Measurements from ENCODE around the gene HSBP1. TPM values are rescaled to one million over a fixed set of nuclear protein-coding genes. Genes with fewer than 3 reads are reported as not detected.

The HSBP1 gene
- total and polyA plus RNA-seq, 2 of the 8 experiments (the other 6 are each of a cell fraction or from before 2014, with no cell fraction given), result 78.4 to 219 TPM

DNA sequence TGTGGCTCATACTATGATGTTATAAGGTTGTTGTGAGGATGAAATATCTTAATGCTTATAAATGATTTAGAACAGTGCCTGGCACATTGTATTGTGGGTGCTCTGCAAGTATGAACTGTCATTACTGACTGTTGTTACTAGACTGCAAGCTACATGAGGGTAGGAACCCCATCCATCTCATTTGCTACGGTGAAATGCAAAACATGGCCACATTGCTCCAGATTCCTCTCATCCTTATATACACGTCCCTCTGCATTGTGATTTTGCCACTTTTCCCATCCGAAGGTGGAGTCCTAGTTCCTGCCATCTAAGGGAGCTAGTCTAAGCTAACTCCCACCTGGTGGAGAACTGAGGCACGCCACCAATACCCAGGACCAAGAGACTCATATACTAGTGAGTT lies 29.8 kb downstream of the HSBP1 start (continued):
- TF ChIP-seq, protein P1, sequence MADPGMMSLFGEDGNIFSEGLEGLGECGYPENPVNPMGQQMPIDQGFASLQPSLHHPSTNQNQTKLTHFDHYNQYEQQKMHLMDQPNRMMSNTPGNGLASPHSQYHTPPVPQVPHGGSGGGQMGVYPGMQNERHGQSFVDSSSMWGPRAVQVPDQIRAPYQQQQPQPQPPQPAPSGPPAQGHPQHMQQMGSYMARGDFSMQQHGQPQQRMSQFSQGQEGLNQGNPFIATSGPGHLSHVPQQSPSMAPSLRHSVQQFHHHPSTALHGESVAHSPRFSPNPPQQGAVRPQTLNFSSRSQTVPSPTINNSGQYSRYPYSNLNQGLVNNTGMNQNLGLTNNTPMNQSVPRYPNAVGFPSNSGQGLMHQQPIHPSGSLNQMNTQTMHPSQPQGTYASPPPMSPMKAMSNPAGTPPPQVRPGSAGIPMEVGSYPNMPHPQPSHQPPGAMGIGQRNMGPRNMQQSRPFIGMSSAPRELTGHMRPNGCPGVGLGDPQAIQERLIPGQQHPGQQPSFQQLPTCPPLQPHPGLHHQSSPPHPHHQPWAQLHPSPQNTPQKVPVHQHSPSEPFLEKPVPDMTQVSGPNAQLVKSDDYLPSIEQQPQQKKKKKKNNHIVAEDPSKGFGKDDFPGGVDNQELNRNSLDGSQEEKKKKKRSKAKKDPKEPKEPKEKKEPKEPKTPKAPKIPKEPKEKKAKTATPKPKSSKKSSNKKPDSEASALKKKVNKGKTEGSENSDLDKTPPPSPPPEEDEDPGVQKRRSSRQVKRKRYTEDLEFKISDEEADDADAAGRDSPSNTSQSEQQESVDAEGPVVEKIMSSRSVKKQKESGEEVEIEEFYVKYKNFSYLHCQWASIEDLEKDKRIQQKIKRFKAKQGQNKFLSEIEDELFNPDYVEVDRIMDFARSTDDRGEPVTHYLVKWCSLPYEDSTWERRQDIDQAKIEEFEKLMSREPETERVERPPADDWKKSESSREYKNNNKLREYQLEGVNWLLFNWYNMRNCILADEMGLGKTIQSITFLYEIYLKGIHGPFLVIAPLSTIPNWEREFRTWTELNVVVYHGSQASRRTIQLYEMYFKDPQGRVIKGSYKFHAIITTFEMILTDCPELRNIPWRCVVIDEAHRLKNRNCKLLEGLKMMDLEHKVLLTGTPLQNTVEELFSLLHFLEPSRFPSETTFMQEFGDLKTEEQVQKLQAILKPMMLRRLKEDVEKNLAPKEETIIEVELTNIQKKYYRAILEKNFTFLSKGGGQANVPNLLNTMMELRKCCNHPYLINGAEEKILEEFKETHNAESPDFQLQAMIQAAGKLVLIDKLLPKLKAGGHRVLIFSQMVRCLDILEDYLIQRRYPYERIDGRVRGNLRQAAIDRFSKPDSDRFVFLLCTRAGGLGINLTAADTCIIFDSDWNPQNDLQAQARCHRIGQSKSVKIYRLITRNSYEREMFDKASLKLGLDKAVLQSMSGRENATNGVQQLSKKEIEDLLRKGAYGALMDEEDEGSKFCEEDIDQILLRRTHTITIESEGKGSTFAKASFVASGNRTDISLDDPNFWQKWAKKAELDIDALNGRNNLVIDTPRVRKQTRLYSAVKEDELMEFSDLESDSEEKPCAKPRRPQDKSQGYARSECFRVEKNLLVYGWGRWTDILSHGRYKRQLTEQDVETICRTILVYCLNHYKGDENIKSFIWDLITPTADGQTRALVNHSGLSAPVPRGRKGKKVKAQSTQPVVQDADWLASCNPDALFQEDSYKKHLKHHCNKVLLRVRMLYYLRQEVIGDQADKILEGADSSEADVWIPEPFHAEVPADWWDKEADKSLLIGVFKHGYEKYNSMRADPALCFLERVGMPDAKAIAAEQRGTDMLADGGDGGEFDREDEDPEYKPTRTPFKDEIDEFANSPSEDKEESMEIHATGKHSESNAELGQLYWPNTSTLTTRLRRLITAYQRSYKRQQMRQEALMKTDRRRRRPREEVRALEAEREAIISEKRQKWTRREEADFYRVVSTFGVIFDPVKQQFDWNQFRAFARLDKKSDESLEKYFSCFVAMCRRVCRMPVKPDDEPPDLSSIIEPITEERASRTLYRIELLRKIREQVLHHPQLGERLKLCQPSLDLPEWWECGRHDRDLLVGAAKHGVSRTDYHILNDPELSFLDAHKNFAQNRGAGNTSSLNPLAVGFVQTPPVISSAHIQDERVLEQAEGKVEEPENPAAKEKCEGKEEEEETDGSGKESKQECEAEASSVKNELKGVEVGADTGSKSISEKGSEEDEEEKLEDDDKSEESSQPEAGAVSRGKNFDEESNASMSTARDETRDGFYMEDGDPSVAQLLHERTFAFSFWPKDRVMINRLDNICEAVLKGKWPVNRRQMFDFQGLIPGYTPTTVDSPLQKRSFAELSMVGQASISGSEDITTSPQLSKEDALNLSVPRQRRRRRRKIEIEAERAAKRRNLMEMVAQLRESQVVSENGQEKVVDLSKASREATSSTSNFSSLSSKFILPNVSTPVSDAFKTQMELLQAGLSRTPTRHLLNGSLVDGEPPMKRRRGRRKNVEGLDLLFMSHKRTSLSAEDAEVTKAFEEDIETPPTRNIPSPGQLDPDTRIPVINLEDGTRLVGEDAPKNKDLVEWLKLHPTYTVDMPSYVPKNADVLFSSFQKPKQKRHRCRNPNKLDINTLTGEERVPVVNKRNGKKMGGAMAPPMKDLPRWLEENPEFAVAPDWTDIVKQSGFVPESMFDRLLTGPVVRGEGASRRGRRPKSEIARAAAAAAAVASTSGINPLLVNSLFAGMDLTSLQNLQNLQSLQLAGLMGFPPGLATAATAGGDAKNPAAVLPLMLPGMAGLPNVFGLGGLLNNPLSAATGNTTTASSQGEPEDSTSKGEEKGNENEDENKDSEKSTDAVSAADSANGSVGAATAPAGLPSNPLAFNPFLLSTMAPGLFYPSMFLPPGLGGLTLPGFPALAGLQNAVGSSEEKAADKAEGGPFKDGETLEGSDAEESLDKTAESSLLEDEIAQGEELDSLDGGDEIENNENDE (IDR thresholded peaks at IDR 0.05; ENCODE audit: insufficient replicate concordance, low read length), result no peak
- TF ChIP-seq HDAC6 (IDR thresholded peaks at IDR 0.05; ENCODE audit: low read depth, low read length), result no peak
- TF ChIP-seq POU5F1 (IDR thresholded peaks at IDR 0.05; ENCODE audit: low read depth, low read length), result no peak

Measured in H1 (cell line).